CD4-positive, alpha-beta T cell (primary cell): ENCODE results near the gene RAB35. TPM values are rescaled to one million over a fixed set of nuclear protein-coding genes. Genes with fewer than 3 reads are reported as not detected.
A peak's percentile ranks its signal among the peaks of the same experiment; 100 is the strongest.

Experiments
- ATAC-seq: fragments of 200-7000 bp; cut with Tn5 transposase; one replicate; pipeline ENCODE4 v1.10.0; 2022; ENCODE audit warnings: mild to moderate bottlenecking; ENCODE audit not compliant: poor library complexity
- CTCF ChIA-PET: fragments of 350-600 bp; sonication (Branson Sonifier 250); formaldehyde crosslinking; loops from one replicate; lab custom pipeline; 2021; ENCODE audit warnings: antibody characterized with exemption, inconsistent platforms; lab: Charles Lee
- POLR2A ChIA-PET: fragments of 350-600 bp; sonication (Branson Sonifier 250); formaldehyde crosslinking; loops from one replicate; lab custom pipeline; 2021; ENCODE audit warnings: antibody characterized with exemption, inconsistent platforms; lab: Charles Lee
- DNase-seq, 14 experiments: peaks; one replicate each; pipeline ENCODE4 v3.0.0-alpha.2; 2013 to 2020; ENCODE audit warnings: mixed read lengths in 2 of 14
- H3K27ac ChIP-seq, 2 donors: one replicate each; pipeline versions ENCODE4 v1.5.1 to v1.7.0; 2013; ENCODE audit warnings: low read length in 2 of 2, low read depth in 1 of 2, mild to moderate bottlenecking in 1 of 2
- H3K27me3 ChIP-seq, 2 experiments: 1 replicate in 1 of 2; 2 replicates in 1 of 2; pipeline versions ENCODE4 v1.6.1 to v1.7.0; 2013; ENCODE audit warnings: low read length in 2 of 2, control low read depth in 1 of 2, mild to moderate bottlenecking in 1 of 2, moderate library complexity in 1 of 2; ENCODE audit not compliant: insufficient read depth in 2 of 2, control insufficient read depth in 1 of 2
- H3K36me3 ChIP-seq: one replicate; pipeline ENCODE4 v1.6.1; 2013; ENCODE audit warnings: low read length, control low read depth; ENCODE audit not compliant: insufficient read depth
- H3K4me1 ChIP-seq: one replicate; pipeline ENCODE4 v1.6.1; 2013; ENCODE audit warnings: low read length, control low read depth; ENCODE audit not compliant: insufficient read depth
- H3K4me3 ChIP-seq: one replicate; pipeline ENCODE4 v1.5.1; 2013; ENCODE audit warnings: mild to moderate bottlenecking, low read length, moderate library complexity
- H3K9me3 ChIP-seq, 2 experiments: 1 replicate in 1 of 2; 2 replicates in 1 of 2; pipeline versions ENCODE4 v1.6.1 to v1.7.0; 2013; ENCODE audit warnings: low read length in 2 of 2, mild to moderate bottlenecking in 2 of 2, control low read depth in 1 of 2, moderate library complexity in 1 of 2; ENCODE audit not compliant: control insufficient read depth in 1 of 2, insufficient read depth in 1 of 2
- H3K27ac Mint-ChIP-seq: one replicate; pipeline ENCODE4 v1.8.0; 2020; ENCODE audit warnings: mixed read lengths
- H3K27me3 Mint-ChIP-seq: one replicate; pipeline ENCODE4 v1.8.0; 2021; ENCODE audit warnings: mixed read lengths
- H3K36me3 Mint-ChIP-seq: one replicate; pipeline ENCODE4 v1.8.0; 2021; ENCODE audit warnings: low read depth, mixed read lengths
- H3K4me1 Mint-ChIP-seq: one replicate; pipeline ENCODE4 v1.8.0; 2021; ENCODE audit warnings: low read depth, mixed read lengths
- H3K4me3 Mint-ChIP-seq: one replicate; pipeline ENCODE4 v1.8.0; 2020; ENCODE audit warnings: mild to moderate bottlenecking, mixed read lengths
- H3K9me3 Mint-ChIP-seq: one replicate; pipeline ENCODE4 v1.8.0; 2020; ENCODE audit warnings: mixed read lengths
- CTCF ChIP-seq: fragments of 200-600 bp; IDR thresholded peaks from one replicate; pipeline ENCODE4 v1.8.0; 2022; ENCODE audit warnings: antibody characterized with exemption, mild to moderate bottlenecking
- intact Hi-C, 2 experiments: fragments of 100-400 bp; cut with DNase I in 1 of 2; cut with micrococcal nuclease in 1 of 2; formaldehyde crosslinking; loops; one replicate each; pipeline versions ENCODE4 v1.15.1 to v1.9.0; 2023 to 2025; cut with DNase I, micrococcal nuclease
- total RNA-seq, 174 experiments: library from RNA in 2 of 174; stranded (reverse) in 2 of 174; gene quantifications; one replicate each; pipeline ENCODE4 v1.2.3 and lab custom pipeline; 2021 to 2026

The RAB35 gene
- total RNA-seq, 2 experiments from 2014 or later, result 49.7 to 53.8 TPM

GRCh38 chr12:120054293-120054692 is 62.3 kb downstream of the RAB35 start:
- intact Hi-C loops, result no loop called here
- no peaks in the 10 kb centered on the region for H3K9me3 ChIP-seq
- Mint-ChIP-seq H3K9me3 (no peaks in the 10 kb centered on the region), H3K27ac (no peak overlapping the region), H3K4me1 (peaks cover 16% of the 10 kb centered on the region), H3K4me3 (no peak overlapping the region), H3K36me3 (peaks cover 13% of the 10 kb centered on the region), H3K27me3 (no peaks in the 10 kb centered on the region)
- ATAC-seq (no peak), DNase-seq (no peak)
- POLR2A ChIA-PET, result no interaction called here
- no peaks in the 10 kb centered on the region for H3K36me3 ChIP-seq
- H3K27me3 ChIP-seq, result no peaks in the 10 kb centered on the region
- H3K27ac ChIP-seq, result no peak overlapping the region
- no peak for TF ChIP-seq CTCF
- no peak overlapping the region for H3K4me3 ChIP-seq
- no peaks in the 10 kb centered on the region for H3K4me1 ChIP-seq
- CTCF ChIA-PET, result no interaction called here

- no peak overlapping the region for H3K4me3 Mint-ChIP-seq
- TF ChIP-seq CTCF, result no peak
- peaks cover 17% of the 10 kb centered on the region for H3K36me3 Mint-ChIP-seq
- CTCF ChIA-PET, result no interaction called here
- ATAC-seq (no peak), DNase-seq (no peak)
- Histone ChIP-seq H3K27me3 (no peaks in the 10 kb centered on the region), H3K4me1 (peaks cover 9% of the 10 kb centered on the region), H3K9me3 (no peaks in the 10 kb centered on the region), H3K36me3 (no peaks in the 10 kb centered on the region), H3K4me3 (no peak overlapping the region), H3K27ac (no peak overlapping the region)
- peaks cover 35% of the 10 kb centered on the region for H3K4me1 Mint-ChIP-seq
- no peak overlapping the region for H3K27ac Mint-ChIP-seq
- intact Hi-C loops, result no loop called here
- H3K9me3 Mint-ChIP-seq, result no peaks in the 10 kb centered on the region
- no peaks in the 10 kb centered on the region for H3K27me3 Mint-ChIP-seq
- POLR2A ChIA-PET, result no interaction called here
These were observed 65.0 kb downstream of the RAB35 start for GRCh38 chr12:120051535-120051934.

GRCh38 chr12:120049426-120049825 is 67.1 kb downstream of the RAB35 start:
- no peak for DNase-seq

More at GRCh38 chr12:120049426-120049825, 67.1 kb downstream of the RAB35 start:
- ChIA-PET POLR2A (interaction anchor here (0.5 to 0.9 kb wide), 2 partner anchors 42 to 57 kb away, joined by 3 to 5 read pairs; no protein-coding TSS in a partner anchor), CTCF (no interaction called here)
- intact Hi-C loops, result loop anchor here (5.0 to 10.0 kb wide), 2 partner anchors 38 to 55 kb away; no protein-coding TSS in a partner anchor
- Mint-ChIP-seq H3K27ac (peak overlapping the region; percentile 84), H3K36me3 (peaks cover 18% of the 10 kb centered on the region), H3K4me1 (peaks cover 39% of the 10 kb centered on the region), H3K27me3 (no peaks in the 10 kb centered on the region), H3K9me3 (no peaks in the 10 kb centered on the region), H3K4me3 (no peak overlapping the region)
- no peaks in the 10 kb centered on the region for H3K27me3 ChIP-seq
- no peak for ATAC-seq
- H3K9me3 ChIP-seq, result no peaks in the 10 kb centered on the region
- no peak for TF ChIP-seq CTCF
- H3K4me3 ChIP-seq, result no peak overlapping the region
- no peak overlapping the region for H3K27ac ChIP-seq
- H3K36me3 ChIP-seq, result no peaks in the 10 kb centered on the region
- peaks cover 9% of the 10 kb centered on the region for H3K4me1 ChIP-seq
